Kidney (tissue), 14 donors: ENCODE data around the gene CABCOCO1. TPM values are rescaled to one million over a fixed set of nuclear protein-coding genes. Genes with fewer than 3 reads are reported as not detected.

Experiments used
- DNase-seq, 5 donors: peaks; one replicate each; pipeline ENCODE4 v3.0.0-alpha.2; 2013 to 2020
- FAIRE-seq: peaks from 2 replicates; lab custom pipeline; 2012; peaks lifted over from hg19 to GRCh38; lab: Jason Lieb, UNC
- H3K27ac ChIP-seq, 2 donors: one replicate each; pipeline ENCODE4 v1.7.0; 2013; ENCODE audit warnings: low read depth in 2 of 2, low read length in 2 of 2, inconsistent platforms in 1 of 2
- H3K27me3 ChIP-seq: one replicate; pipeline ENCODE4 v1.7.1; 2013; ENCODE audit warnings: low read length, inconsistent platforms; ENCODE audit not compliant: control insufficient read depth, insufficient read depth
- H3K36me3 ChIP-seq, 3 donors: one replicate each; pipeline versions ENCODE4 v1.7.0 to v1.7.1; 2013; ENCODE audit warnings: low read length in 3 of 3, control low read depth in 1 of 3, inconsistent platforms in 1 of 3; ENCODE audit not compliant: insufficient read depth in 3 of 3, control insufficient read depth in 2 of 3
- H3K4me1 ChIP-seq, 3 donors: one replicate each; pipeline versions ENCODE4 v1.7.0 to v1.7.1; 2013; ENCODE audit warnings: low read length in 3 of 3, inconsistent platforms in 1 of 3, low read depth in 1 of 3; ENCODE audit not compliant: control insufficient read depth in 2 of 3, insufficient read depth in 2 of 3
- H3K4me3 ChIP-seq, 3 donors: one replicate each; pipeline versions ENCODE4 v1.7.0 to v1.8.1; 2013; ENCODE audit warnings: low read length in 3 of 3, control low read depth in 1 of 3, inconsistent platforms in 1 of 3
- H3K9ac ChIP-seq, 3 donors: one replicate each; pipeline versions ENCODE4 v1.7.0 to v1.7.1; 2013; ENCODE audit warnings: low read length in 3 of 3, control low read depth in 1 of 3, inconsistent platforms in 1 of 3
- H3K9me3 ChIP-seq, 3 donors: one replicate each; pipeline versions ENCODE4 v1.7.0 to v1.7.1; 2013; ENCODE audit warnings: low read length in 3 of 3, control low read depth in 1 of 3, inconsistent platforms in 1 of 3; ENCODE audit not compliant: control insufficient read depth in 2 of 3, insufficient read depth in 1 of 3
- intact Hi-C: fragments of 100-400 bp; cut with DNase I; formaldehyde crosslinking; loops from one replicate; pipeline ENCODE4 v1.11.1; 2022
- polyA plus RNA-seq: library from polyadenylated mRNA; stranded (reverse); fragments of 350-450 nt; fragmentation: Illumina TruSeq; extraction: RNeasy Lipid Tissue Mini Kit (QIAGEN cat#74804); gene quantifications from one replicate; pipeline ENCODE4 v1.2.3, GENCODE V29; 2014; ENCODE audit warnings: low read depth, low replicate concordance; ENCODE audit not compliant: insufficient read depth
- total RNA-seq: library from RNA; stranded (reverse); fragmentation: NEBNext Ultra II Directional; extraction: Animal tissue kit (Norgen Biotek cat#: 25700); gene quantifications from one replicate; pipeline ENCODE4 v1.2.1, GENCODE V29; 2021
- TF ChIP-seq, protein P1 (sequence below): IDR thresholded peaks from 3 replicates; pipeline ENCODE4 v1.5.1; 2012; ENCODE audit warnings: mild to moderate bottlenecking, moderate library complexity, borderline replicate concordance; ENCODE audit not compliant: insufficient read depth; ENCODE audit errors: extremely low read depth
- donor health status: control.
- donor health status: control.
- donor health status: control.
- donor health status: control.
- donor health status: control.
- donor health status: DM: yes; HTN: yes; CAD: no.
- donor health status: Normal renal cell carcinoma (clear cell type).

CABCOCO1 gene
- total and polyA plus RNA-seq, 2 donors from 2014 or later = 1.5 to 2.3 TPM

DNA sequence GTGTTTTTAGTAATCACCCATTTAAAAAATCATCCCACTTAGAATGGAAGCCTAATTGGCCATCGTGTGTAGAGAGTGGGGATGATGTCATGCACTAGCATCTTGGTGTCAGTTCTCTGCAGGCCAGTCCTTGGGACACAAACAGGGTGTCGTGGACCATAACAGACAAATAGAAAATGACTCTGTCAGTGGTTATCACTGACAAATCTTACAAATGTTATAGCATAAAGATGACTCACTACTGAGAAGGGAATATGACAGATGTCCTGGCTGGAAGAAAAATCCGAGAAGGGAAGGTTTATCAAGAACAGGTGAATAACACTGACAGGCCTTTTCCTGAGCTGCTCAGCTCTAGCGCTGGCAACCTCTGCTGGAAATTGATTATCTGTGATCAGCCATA is 10.6 kb downstream of the CABCOCO1 start:
- H3K27me3 ChIP-seq = no peaks in the 10 kb centered on the region
- FAIRE-seq (no peak), DNase-seq (no peak)
- H3K9ac ChIP-seq = no peak overlapping the region
- H3K36me3 ChIP-seq = no peaks in the 10 kb centered on the region
- intact Hi-C loops = no loop called here
- TF ChIP-seq, protein P1, sequence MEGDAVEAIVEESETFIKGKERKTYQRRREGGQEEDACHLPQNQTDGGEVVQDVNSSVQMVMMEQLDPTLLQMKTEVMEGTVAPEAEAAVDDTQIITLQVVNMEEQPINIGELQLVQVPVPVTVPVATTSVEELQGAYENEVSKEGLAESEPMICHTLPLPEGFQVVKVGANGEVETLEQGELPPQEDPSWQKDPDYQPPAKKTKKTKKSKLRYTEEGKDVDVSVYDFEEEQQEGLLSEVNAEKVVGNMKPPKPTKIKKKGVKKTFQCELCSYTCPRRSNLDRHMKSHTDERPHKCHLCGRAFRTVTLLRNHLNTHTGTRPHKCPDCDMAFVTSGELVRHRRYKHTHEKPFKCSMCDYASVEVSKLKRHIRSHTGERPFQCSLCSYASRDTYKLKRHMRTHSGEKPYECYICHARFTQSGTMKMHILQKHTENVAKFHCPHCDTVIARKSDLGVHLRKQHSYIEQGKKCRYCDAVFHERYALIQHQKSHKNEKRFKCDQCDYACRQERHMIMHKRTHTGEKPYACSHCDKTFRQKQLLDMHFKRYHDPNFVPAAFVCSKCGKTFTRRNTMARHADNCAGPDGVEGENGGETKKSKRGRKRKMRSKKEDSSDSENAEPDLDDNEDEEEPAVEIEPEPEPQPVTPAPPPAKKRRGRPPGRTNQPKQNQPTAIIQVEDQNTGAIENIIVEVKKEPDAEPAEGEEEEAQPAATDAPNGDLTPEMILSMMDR = no peak
- H3K27ac ChIP-seq = no peak overlapping the region
- no peaks in the 10 kb centered on the region for H3K4me1 ChIP-seq
- H3K9me3 ChIP-seq = no peaks in the 10 kb centered on the region
- H3K4me3 ChIP-seq = no peak overlapping the region

DNA sequence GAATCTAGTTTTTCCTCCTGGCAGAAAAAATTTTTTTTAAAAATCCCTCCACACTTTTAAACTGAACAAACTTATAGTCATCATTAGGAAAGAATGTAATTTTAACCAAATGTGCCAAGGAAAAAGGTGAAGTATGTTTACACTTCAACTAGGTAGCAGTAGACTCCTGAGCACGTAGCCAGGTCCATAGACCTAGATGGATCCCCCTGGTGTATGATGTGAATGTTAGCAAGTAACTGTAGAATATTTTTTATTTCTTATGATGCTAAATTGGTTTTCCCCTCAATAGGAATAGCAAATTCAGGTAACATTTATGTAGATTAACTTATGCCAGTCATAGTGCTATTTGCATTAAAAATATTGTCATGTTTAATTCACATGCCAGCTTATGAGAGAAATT is 19.6 kb downstream of the CABCOCO1 start:
- TF ChIP-seq, protein P1 = no peak
- Histone ChIP-seq H3K4me1 (no peaks in the 10 kb centered on the region), H3K27ac (no peak overlapping the region), H3K9me3 (no peaks in the 10 kb centered on the region), H3K4me3 (no peak overlapping the region), H3K27me3 (no peaks in the 10 kb centered on the region), H3K9ac (no peak overlapping the region), H3K36me3 (no peaks in the 10 kb centered on the region)
- intact Hi-C loops = no loop called here
- FAIRE-seq = no peak
- DNase-seq = no peak

DNA sequence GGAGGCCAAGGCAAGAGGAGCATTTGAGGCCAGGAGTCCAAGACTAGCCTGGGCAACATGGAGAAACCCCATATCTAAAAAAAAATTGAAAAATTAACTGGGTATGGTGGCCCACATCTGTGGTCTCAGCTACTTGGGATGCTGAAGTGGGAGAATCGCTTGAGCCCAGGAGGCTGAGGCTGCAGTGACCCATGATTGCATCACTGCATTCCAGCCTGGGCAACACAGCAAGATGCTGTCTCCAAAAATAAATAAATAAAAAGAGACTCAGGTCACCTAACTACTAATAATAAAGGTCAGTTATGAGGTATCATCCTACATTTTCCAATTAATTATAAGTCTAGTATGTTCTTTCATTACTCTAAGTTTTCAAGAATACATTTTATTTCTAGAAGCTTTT is 20.6 kb downstream of the CABCOCO1 start:
- Histone ChIP-seq H3K9ac (no peak overlapping the region), H3K4me1 (no peaks in the 10 kb centered on the region), H3K4me3 (no peak overlapping the region), H3K27ac (no peak overlapping the region), H3K9me3 (no peaks in the 10 kb centered on the region), H3K27me3 (no peaks in the 10 kb centered on the region), H3K36me3 (no peaks in the 10 kb centered on the region)
- TF ChIP-seq, protein P1 = no peak
- FAIRE-seq (no peak), DNase-seq (no peak)
- intact Hi-C loops = no loop called here

DNA sequence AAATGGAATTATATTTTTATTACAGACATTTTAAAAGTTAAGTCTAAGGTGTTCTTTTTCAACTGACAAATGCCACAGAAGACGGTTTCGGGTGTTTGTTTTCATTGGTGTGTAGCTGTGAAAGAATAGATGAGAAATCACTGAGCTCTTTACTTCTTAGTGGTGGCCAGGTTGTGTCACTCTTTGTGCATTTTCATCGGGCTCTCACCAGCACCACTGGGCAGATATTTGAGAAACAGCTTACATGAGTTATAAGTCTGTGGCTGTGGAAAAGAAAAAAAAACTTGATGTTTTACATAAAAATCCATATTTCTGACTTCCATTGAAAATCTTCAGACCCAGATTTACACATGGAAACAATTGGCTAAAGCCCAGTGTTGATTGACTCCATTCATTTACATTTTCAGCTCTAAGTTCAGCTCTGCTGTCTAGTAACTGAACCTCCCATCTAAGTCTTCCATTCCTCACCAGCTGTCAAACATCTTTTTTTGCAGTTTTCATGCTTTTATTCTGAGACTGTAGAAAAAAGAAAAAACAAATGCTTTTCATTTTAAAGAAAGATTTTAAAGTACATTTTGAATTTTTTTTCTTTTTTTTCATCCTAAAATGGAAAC is 22.3 kb downstream of the CABCOCO1 start:
- no peaks in the 10 kb centered on the region for H3K36me3 ChIP-seq
- no peaks in the 10 kb centered on the region for H3K27me3 ChIP-seq

More for the DNA sequence above, 22.3 kb downstream of the CABCOCO1 start:
- Histone ChIP-seq H3K9ac (no peak overlapping the region), H3K9me3 (no peaks in the 10 kb centered on the region), H3K27ac (no peak overlapping the region), H3K4me1 (no peaks in the 10 kb centered on the region), H3K4me3 (no peak overlapping the region)
- TF ChIP-seq, protein P1 = no peak
- intact Hi-C loops = no loop called here
- no peak for DNase-seq
- FAIRE-seq = no peak
